HL-60 (cell line): Measurements from ENCODE around the gene GPR162.
"Not testable (repeated sequence)": the region's sequence is repeated elsewhere in the genome, so short reads cannot be mapped to it uniquely, and the experiment has no call there.

ENCODE experiments used
- GABPA ChIP-seq: IDR thresholded peaks from 2 replicates; pipeline ENCODE4 v1.6.1; 2012; ENCODE audit warnings: low read depth
- POLR2AphosphoS5 ChIP-seq: IDR thresholded peaks from 2 replicates; pipeline ENCODE4 v1.6.1; 2012; ENCODE audit warnings: low read depth
- TF ChIP-seq, protein P1 (sequence below): IDR thresholded peaks from one replicate; pipeline ENCODE4 v1.5.1; 2011; ENCODE audit warnings: low read length, control low read depth, inconsistent platforms; ENCODE audit not compliant: insufficient read depth
- TF ChIP-seq, protein P2 (sequence below): IDR thresholded peaks from 2 replicates; pipeline ENCODE4 v1.6.1; 2012; ENCODE audit warnings: low read depth; ENCODE audit not compliant: insufficient replicate concordance

DNA sequence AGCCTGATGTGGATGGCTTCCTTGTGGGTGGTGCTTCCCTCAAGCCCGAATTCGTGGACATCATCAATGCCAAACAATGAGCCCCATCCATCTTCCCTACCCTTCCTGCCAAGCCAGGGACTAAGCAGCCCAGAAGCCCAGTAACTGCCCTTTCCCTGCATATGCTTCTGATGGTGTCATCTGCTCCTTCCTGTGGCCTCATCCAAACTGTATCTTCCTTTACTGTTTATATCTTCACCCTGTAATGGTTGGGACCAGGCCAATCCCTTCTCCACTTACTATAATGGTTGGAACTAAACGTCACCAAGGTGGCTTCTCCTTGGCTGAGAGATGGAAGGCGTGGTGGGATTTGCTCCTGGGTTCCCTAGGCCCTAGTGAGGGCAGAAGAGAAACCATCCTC is 48.7 kb downstream of the GPR162 start:
- not testable (repeated sequence) for TF ChIP-seq POLR2AphosphoS5, GABPA
- TF ChIP-seq, protein P1, sequence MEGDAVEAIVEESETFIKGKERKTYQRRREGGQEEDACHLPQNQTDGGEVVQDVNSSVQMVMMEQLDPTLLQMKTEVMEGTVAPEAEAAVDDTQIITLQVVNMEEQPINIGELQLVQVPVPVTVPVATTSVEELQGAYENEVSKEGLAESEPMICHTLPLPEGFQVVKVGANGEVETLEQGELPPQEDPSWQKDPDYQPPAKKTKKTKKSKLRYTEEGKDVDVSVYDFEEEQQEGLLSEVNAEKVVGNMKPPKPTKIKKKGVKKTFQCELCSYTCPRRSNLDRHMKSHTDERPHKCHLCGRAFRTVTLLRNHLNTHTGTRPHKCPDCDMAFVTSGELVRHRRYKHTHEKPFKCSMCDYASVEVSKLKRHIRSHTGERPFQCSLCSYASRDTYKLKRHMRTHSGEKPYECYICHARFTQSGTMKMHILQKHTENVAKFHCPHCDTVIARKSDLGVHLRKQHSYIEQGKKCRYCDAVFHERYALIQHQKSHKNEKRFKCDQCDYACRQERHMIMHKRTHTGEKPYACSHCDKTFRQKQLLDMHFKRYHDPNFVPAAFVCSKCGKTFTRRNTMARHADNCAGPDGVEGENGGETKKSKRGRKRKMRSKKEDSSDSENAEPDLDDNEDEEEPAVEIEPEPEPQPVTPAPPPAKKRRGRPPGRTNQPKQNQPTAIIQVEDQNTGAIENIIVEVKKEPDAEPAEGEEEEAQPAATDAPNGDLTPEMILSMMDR = not testable (repeated sequence)
- TF ChIP-seq, protein P2, sequence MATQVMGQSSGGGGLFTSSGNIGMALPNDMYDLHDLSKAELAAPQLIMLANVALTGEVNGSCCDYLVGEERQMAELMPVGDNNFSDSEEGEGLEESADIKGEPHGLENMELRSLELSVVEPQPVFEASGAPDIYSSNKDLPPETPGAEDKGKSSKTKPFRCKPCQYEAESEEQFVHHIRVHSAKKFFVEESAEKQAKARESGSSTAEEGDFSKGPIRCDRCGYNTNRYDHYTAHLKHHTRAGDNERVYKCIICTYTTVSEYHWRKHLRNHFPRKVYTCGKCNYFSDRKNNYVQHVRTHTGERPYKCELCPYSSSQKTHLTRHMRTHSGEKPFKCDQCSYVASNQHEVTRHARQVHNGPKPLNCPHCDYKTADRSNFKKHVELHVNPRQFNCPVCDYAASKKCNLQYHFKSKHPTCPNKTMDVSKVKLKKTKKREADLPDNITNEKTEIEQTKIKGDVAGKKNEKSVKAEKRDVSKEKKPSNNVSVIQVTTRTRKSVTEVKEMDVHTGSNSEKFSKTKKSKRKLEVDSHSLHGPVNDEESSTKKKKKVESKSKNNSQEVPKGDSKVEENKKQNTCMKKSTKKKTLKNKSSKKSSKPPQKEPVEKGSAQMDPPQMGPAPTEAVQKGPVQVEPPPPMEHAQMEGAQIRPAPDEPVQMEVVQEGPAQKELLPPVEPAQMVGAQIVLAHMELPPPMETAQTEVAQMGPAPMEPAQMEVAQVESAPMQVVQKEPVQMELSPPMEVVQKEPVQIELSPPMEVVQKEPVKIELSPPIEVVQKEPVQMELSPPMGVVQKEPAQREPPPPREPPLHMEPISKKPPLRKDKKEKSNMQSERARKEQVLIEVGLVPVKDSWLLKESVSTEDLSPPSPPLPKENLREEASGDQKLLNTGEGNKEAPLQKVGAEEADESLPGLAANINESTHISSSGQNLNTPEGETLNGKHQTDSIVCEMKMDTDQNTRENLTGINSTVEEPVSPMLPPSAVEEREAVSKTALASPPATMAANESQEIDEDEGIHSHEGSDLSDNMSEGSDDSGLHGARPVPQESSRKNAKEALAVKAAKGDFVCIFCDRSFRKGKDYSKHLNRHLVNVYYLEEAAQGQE = not testable (repeated sequence)
